B cell (primary cell): ENCODE results near the gene FAM162A. TPM values are rescaled to one million over a fixed set of nuclear protein-coding genes. Genes with fewer than 3 reads are reported as not detected.

Experiments
- ATAC-seq: fragments of 200-7000 bp; cut with Tn5 transposase; one replicate; pipeline ENCODE4 v1.10.0; 2021; ENCODE audit warnings: low read depth, mild to moderate bottlenecking, moderate number of reproducible peaks, moderate library complexity
- CTCF ChIA-PET: fragments of 350-600 bp; sonication (Branson Sonifier 250); formaldehyde crosslinking; loops from one replicate; lab custom pipeline; 2021; ENCODE audit warnings: antibody characterized with exemption, inconsistent platforms; lab: Charles Lee
- POLR2A ChIA-PET: fragments of 350-600 bp; sonication (Branson Sonifier 250); formaldehyde crosslinking; loops from one replicate; lab custom pipeline; 2021; ENCODE audit warnings: antibody characterized with exemption; lab: Charles Lee
- DNase-seq: peaks from one replicate; pipeline ENCODE4 v3.0.0; 2013
- H2AFZ ChIP-seq: 2 replicates; pipeline ENCODE4 v1.6.1; 2012; ENCODE audit warnings: mild to moderate bottlenecking, low read depth, low read length; ENCODE audit not compliant: insufficient read depth, poor library complexity, severe bottlenecking
- H3K27ac ChIP-seq, 2 donors: 1 replicate in 1 of 2; 2 replicates in 1 of 2; pipeline ENCODE4 v1.5.1; 2012 to 2013; ENCODE audit warnings: low read length in 2 of 2, mild to moderate bottlenecking in 2 of 2, moderate library complexity in 1 of 2
- H3K27me3 ChIP-seq, 4 experiments: fragments of 200-600 bp in 1 of 4; sonication (generic) in 1 of 4; replicated peaks in 1 of 4; 1 replicate in 2 of 4; 2 replicates in 2 of 4; pipeline versions ENCODE4 v1.6.1 to v1.7.0; 2013 to 2016; ENCODE audit warnings: low read length in 3 of 4, mild to moderate bottlenecking in 2 of 4, mixed read lengths in 1 of 4, moderate library complexity in 1 of 4; ENCODE audit not compliant: insufficient read depth in 4 of 4, control insufficient read depth in 3 of 4; ENCODE audit errors: control extremely low read depth in 1 of 4
- H3K36me3 ChIP-seq, 2 experiments: replicated peaks in 1 of 2; 1 replicate in 1 of 2; 2 replicates in 1 of 2; pipeline versions ENCODE4 v1.6.1 to v1.7.1; 2013; ENCODE audit warnings: low read length in 1 of 2; ENCODE audit not compliant: insufficient read depth in 2 of 2, control insufficient read depth in 1 of 2; ENCODE audit errors: control extremely low read depth in 1 of 2, extremely low read depth in 1 of 2
- H3K4me1 ChIP-seq, 2 donors: fragments of 200-600 bp in 1 of 2; sonication (generic) in 1 of 2; 1 replicate in 1 of 2; 2 replicates in 1 of 2; pipeline versions ENCODE4 v1.5.1 to v1.6.1; 2013 to 2017; ENCODE audit warnings: low read length in 2 of 2; ENCODE audit not compliant: control insufficient read depth in 2 of 2, insufficient read depth in 2 of 2
- H3K4me2 ChIP-seq: replicated peaks from 2 replicates; pipeline ENCODE3; 2012; ENCODE audit warnings: mild to moderate bottlenecking, low read depth, low read length; ENCODE audit not compliant: poor library complexity, severe bottlenecking
- H3K4me3 ChIP-seq, 5 experiments: fragments of 200-600 bp in 1 of 5; sonication (generic) in 1 of 5; 1 replicate in 3 of 5; 2 replicates in 2 of 5; pipeline versions ENCODE4 v1.5.1 to v1.7.0; 2011 to 2016; ENCODE audit warnings: low read length in 4 of 5, mild to moderate bottlenecking in 4 of 5, low read depth in 2 of 5, control low read depth in 1 of 5, moderate library complexity in 1 of 5; ENCODE audit not compliant: insufficient read depth in 1 of 5; ENCODE audit errors: control extremely low read depth in 1 of 5, extremely low read depth in 1 of 5
- H3K79me2 ChIP-seq: fragments of 200-600 bp; sonication (generic); one replicate; pipeline ENCODE4 v1.6.0; 2016; ENCODE audit warnings: low read length; ENCODE audit not compliant: control insufficient read depth, insufficient read depth
- H3K9ac ChIP-seq: fragments of 200-600 bp; sonication (generic); 2 replicates; pipeline ENCODE4 v1.6.1; 2017; ENCODE audit warnings: mild to moderate bottlenecking, low read length, moderate library complexity
- H3K9me3 ChIP-seq, 3 donors: one replicate each; pipeline versions ENCODE4 v1.6.1 to v1.7.1; 2013; ENCODE audit warnings: low read length in 2 of 3; ENCODE audit not compliant: control insufficient read depth in 2 of 3, insufficient read depth in 1 of 3; ENCODE audit errors: control extremely low read depth in 1 of 3
- H4K20me1 ChIP-seq: 2 replicates; pipeline ENCODE4 v1.6.0; 2012; ENCODE audit warnings: mild to moderate bottlenecking, low read length; ENCODE audit not compliant: insufficient read depth, control insufficient read depth, poor library complexity, severe bottlenecking
- H3K27ac Mint-ChIP-seq: one replicate; pipeline ENCODE4 v1.8.0; 2021; ENCODE audit warnings: mixed read lengths
- H3K27me3 Mint-ChIP-seq: one replicate; pipeline ENCODE4 v1.8.0; 2021; ENCODE audit warnings: mixed read lengths
- H3K4me1 Mint-ChIP-seq: one replicate; pipeline ENCODE4 v1.8.0; 2021; ENCODE audit warnings: mixed read lengths
- H3K4me3 Mint-ChIP-seq: one replicate; pipeline ENCODE4 v1.8.0; 2021; ENCODE audit warnings: mixed read lengths
- H3K9me3 Mint-ChIP-seq: one replicate; pipeline ENCODE4 v1.8.0; 2022; ENCODE audit warnings: mixed read lengths; ENCODE audit not compliant: insufficient read depth
- EZH2 ChIP-seq: IDR thresholded peaks from 2 replicates; pipeline ENCODE4 v1.6.1; 2012; ENCODE audit warnings: borderline replicate concordance, low read depth, mild to moderate bottlenecking, moderate library complexity, low read length; ENCODE audit not compliant: insufficient read depth, poor library complexity, severe bottlenecking
- WGBS: methylation state at CpG from one replicate; pipeline ENCODE4 v1.1.5; 2013; ENCODE audit warnings: missing lambda C conversion rate; ENCODE audit not compliant: insufficient coverage; 5-methylcytosine and 5-hydroxymethylcytosine counted together
- intact Hi-C: fragments of 100-400 bp; cut with micrococcal nuclease; formaldehyde crosslinking; loops from one replicate; pipeline ENCODE4 v1.10.0; 2022
- polyA plus RNA-seq: library from polyadenylated mRNA; depleted of rRNA; stranded (reverse); fragments of >200 nt; gene quantifications from 2 replicates; pipeline ENCODE4 v1.2.3, GENCODE V29; 2012
- total RNA-seq, 2 donors: library from RNA; stranded (reverse); fragments of 120-200 nt in 1 of 2; gene quantifications; 1 replicate in 1 of 2; 2 replicates in 1 of 2; pipeline versions ENCODE4 v1.2.3 to v1.2.4, GENCODE V29; 2013 to 2022
- TF ChIP-seq, protein P1 (sequence below): fragments of 200-600 bp; IDR thresholded peaks from one replicate; pipeline ENCODE4 v1.8.0; 2022; ENCODE audit warnings: antibody characterized with exemption, mild to moderate bottlenecking

FAM162A gene
- total and polyA plus RNA-seq, 2 donors (not counting 1 experiment from before 2014, with no cell fraction given) = 10.9 to 17.5 TPM

- Mint-ChIP-seq H3K4me3 (peak overlapping the region; percentile 100), H3K9me3 (no peaks in the 10 kb centered on the region), H3K27me3 (no peaks in the 10 kb centered on the region), H3K4me1 (peaks cover 61% of the 10 kb centered on the region), H3K27ac (peak overlapping the region; percentile 100)
- intact Hi-C loops = no loop called here
- DNase-seq = no peak
- Histone ChIP-seq H3K79me2 (peaks cover 74% of the 10 kb centered on the region), H3K27ac (peak overlapping the region in 1 of 2 donors; percentile 97), H3K4me1 (peaks cover 29 to 42% of the 10 kb centered on the region in 2 donors), H3K9me3 (no peaks in the 10 kb centered on the region), H2AFZ (no peak overlapping the region), H3K27me3 (no peaks in the 10 kb centered on the region), H4K20me1 (no peaks in the 10 kb centered on the region), H3K9ac (no peak overlapping the region), H3K36me3 (peaks cover 2 to 16% of the 10 kb centered on the region in 2 experiments), H3K4me3 (no peak overlapping the region), H3K4me2 (peak overlapping the region; percentile 72)
- ChIA-PET CTCF (no interaction called here), POLR2A (no interaction called here)
- ATAC-seq = no peak
- TF ChIP-seq, protein P1, sequence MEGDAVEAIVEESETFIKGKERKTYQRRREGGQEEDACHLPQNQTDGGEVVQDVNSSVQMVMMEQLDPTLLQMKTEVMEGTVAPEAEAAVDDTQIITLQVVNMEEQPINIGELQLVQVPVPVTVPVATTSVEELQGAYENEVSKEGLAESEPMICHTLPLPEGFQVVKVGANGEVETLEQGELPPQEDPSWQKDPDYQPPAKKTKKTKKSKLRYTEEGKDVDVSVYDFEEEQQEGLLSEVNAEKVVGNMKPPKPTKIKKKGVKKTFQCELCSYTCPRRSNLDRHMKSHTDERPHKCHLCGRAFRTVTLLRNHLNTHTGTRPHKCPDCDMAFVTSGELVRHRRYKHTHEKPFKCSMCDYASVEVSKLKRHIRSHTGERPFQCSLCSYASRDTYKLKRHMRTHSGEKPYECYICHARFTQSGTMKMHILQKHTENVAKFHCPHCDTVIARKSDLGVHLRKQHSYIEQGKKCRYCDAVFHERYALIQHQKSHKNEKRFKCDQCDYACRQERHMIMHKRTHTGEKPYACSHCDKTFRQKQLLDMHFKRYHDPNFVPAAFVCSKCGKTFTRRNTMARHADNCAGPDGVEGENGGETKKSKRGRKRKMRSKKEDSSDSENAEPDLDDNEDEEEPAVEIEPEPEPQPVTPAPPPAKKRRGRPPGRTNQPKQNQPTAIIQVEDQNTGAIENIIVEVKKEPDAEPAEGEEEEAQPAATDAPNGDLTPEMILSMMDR = no peak
- no CpG with 5 or more reads among the region's 3 CpGs for WGBS
Measured at GRCh38 chr3:122414391-122414790, 30.4 kb downstream of the FAM162A start.

DNA sequence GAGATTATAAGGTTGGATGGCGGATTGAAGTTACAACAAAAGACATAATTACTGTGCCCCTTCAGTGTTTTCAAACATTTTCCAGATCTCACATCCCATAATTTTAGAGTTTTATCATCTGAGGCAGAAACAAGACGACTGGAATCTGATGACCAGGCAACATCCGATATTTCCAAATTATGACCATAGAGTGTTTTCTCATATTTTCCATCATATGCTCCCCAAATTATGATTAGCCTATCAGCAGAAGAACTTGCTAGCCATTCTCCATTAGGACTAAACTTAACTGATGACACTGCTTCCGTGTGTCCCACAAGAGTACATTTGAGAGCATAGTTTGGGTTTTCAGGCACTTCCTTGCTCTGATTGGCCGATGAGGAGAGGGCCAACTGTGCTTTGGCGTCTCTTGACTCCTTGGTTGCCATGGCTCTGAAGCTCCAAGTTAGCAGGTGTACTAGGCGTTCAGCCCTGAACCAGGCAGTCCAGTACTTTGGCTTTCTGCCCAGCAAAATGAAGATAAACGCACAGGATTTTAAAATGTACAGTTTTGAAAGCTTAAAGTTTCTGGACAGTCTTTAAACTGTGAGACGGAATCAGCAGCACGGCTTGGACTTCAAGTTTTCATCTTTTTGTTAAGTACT, 31.2 kb downstream of the FAM162A start:
- no peak for TF ChIP-seq EZH2
- TF ChIP-seq, protein P1 = no peak
- ChIA-PET POLR2A (interaction anchor here (2.2 kb wide), 1 partner anchor 31 kb away, joined by 25 read pairs; the partner anchor contains the start of genes FAM162A and MIX23), CTCF (interaction anchor here (0.6 to 3.1 kb wide), 7 partner anchors 9 to 314 kb away, joined by 3 to 20 read pairs (median 4); partner anchors contain the start of genes FAM162A and MIX23)
- ATAC-seq (peak; percentile 10), DNase-seq (peak; percentile 70)
- no peaks in the 10 kb centered on the region for H3K27me3 Mint-ChIP-seq
- no peaks in the 10 kb centered on the region for H3K9me3 Mint-ChIP-seq
- intact Hi-C loops = loop anchor here (5.0 kb wide), 1 partner anchor 787 kb away; the partner anchor contains the start of gene SEC22A
- Histone ChIP-seq H3K4me2 (peak overlapping the region; percentile 72), H2AFZ (peak overlapping the region; percentile 73), H3K4me3 (peak overlapping the region; percentile 74 to 98 (median 83)), H3K4me1 (peaks cover 20 to 34% of the 10 kb centered on the region in 2 donors), H3K27ac (peak overlapping the region; percentile 87 to 97), H3K36me3 (peaks cover 2 to 16% of the 10 kb centered on the region in 2 experiments), H3K9me3 (no peaks in the 10 kb centered on the region), H3K9ac (peak overlapping the region; percentile 93), H4K20me1 (no peaks in the 10 kb centered on the region), H3K27me3 (no peaks in the 10 kb centered on the region), H3K79me2 (peaks cover 71% of the 10 kb centered on the region)
- peak overlapping the region; percentile 100 for H3K27ac Mint-ChIP-seq
- peak overlapping the region; percentile 100 for H3K4me3 Mint-ChIP-seq
- H3K4me1 Mint-ChIP-seq = peaks cover 58% of the 10 kb centered on the region
- WGBS = 30% methylated on average over 10 of the region's 10 CpGs
